Muscle of leg (tissue), 11 donors: ENCODE results near the gene MUS81. TPM values are rescaled to one million over a fixed set of nuclear protein-coding genes. Genes with fewer than 3 reads are reported as not detected.

ENCODE experiments used
- DNase-seq: peaks from one replicate; pipeline ENCODE4 v3.0.0; 2013
- H3K27ac ChIP-seq: one replicate; pipeline ENCODE4 v1.5.1; 2013; ENCODE audit warnings: mild to moderate bottlenecking, low read length, control low read depth
- H3K27me3 ChIP-seq: one replicate; pipeline ENCODE4 v1.6.1; 2013; ENCODE audit warnings: low read length; ENCODE audit not compliant: control insufficient read depth, insufficient read depth
- H3K36me3 ChIP-seq: one replicate; pipeline ENCODE4 v1.6.1; 2013; ENCODE audit warnings: low read length; ENCODE audit not compliant: control insufficient read depth, insufficient read depth
- H3K4me1 ChIP-seq: one replicate; pipeline ENCODE4 v1.6.1; 2013; ENCODE audit warnings: low read length; ENCODE audit not compliant: control insufficient read depth, insufficient read depth
- H3K4me3 ChIP-seq: one replicate; pipeline ENCODE4 v1.5.1; 2013; ENCODE audit warnings: low read length, control low read depth
- H3K9me3 ChIP-seq: replicated peaks from 2 replicates; pipeline ENCODE4 v1.6.1; 2013; ENCODE audit warnings: low read depth, low read length; ENCODE audit not compliant: control insufficient read depth
- WGBS: methylation state at CpG from one replicate; pipeline ENCODE4 v1.1.5; 2013; ENCODE audit warnings: missing lambda C conversion rate; ENCODE audit not compliant: insufficient coverage; 5-methylcytosine and 5-hydroxymethylcytosine counted together
- polyA plus RNA-seq, 8 donors: library from polyadenylated mRNA; unstranded; fragments of 120-200 nt; gene quantifications; one replicate each; pipeline versions ENCODE4 v1.2.1 to v1.2.3, GENCODE V29; 2013; ENCODE audit warnings: inconsistent platforms in 1 of 8, low replicate concordance in 1 of 8; ENCODE audit not compliant: insufficient read length in 8 of 8, insufficient read depth in 1 of 8
- total RNA-seq: library from RNA; stranded (reverse); fragments of 120-200 nt; gene quantifications from one replicate; pipeline ENCODE4 v1.2.4, GENCODE V29; 2013

MUS81 gene
- total and polyA plus RNA-seq, 9 donors = 34.4 to 49.5 (median 46.4) TPM

DNA sequence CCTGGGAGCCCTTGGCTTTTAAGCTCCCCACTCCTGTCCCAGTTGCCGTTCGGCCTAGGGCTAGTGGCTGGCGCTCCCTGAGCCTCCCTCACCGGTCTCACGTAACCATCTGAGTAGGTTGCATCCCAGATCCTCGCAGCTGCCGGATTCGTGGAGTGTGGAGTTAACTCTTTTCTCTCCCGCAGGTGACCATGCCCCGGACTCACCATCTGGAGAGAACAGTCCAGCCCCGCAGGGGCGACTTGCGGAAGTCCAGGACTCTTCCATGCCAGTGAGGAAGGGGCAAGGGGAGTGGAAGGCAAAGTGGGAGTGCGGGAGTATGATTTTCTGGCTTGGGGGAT is 902 bp downstream of the MUS81 start:
- H3K36me3 ChIP-seq = peaks cover 54% of the 10 kb centered on the region
- 4% methylated on average over 9 of the region's 14 CpGs for WGBS
- peak; percentile 49 for DNase-seq

GRCh38 chr11:65861533-65862183 is 1.4 kb downstream of the MUS81 start:
- Histone ChIP-seq H3K4me1 (peaks cover 40% of the 10 kb centered on the region), H3K36me3 (peaks cover 54% of the 10 kb centered on the region), H3K9me3 (no peaks in the 10 kb centered on the region), H3K27me3 (no peaks in the 10 kb centered on the region), H3K4me3 (peak overlapping the region; percentile 95), H3K27ac (no peak overlapping the region)
- 81% methylated on average over 8 of the region's 13 CpGs for WGBS
- peak; percentile 26 for DNase-seq

More for the DNA sequence above, 902 bp downstream of the MUS81 start:
- peaks cover 45% of the 10 kb centered on the region for H3K4me1 ChIP-seq
- H3K9me3 ChIP-seq = no peaks in the 10 kb centered on the region
- peak overlapping the region; percentile 95 for H3K4me3 ChIP-seq
- H3K27me3 ChIP-seq = no peaks in the 10 kb centered on the region
- H3K27ac ChIP-seq = peak overlapping the region; percentile 100

DNA sequence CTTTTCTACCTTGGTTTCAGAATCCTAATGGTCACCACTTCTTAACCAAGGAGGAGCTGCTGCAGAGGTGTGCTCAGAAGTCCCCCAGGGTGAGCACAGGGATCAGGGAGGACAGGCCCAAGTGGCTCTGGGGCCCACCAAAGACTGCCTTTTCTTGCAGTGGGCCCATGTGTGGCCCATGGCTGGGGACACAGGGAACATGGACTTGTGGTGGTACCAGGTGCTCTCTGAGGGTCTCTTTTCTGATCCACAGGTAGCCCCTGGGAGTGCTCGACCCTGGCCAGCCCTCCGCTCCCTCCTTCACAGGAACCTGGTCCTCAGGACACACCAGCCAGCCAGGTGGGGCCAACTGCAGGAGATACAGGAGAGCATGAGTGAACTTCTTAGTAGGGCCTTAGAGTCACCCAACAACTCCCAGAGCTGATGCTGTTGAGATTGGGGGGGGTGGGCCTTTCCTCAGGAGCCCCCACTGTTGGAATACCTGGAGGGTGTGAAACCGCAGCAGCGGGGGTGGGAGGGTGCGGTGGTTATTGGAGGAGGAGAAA is 2.0 kb downstream of the MUS81 start:
- H3K27me3 ChIP-seq = no peaks in the 10 kb centered on the region
- peaks cover 57% of the 10 kb centered on the region for H3K36me3 ChIP-seq
- peak; percentile 18 for DNase-seq
- no peak overlapping the region for H3K27ac ChIP-seq
- no peak overlapping the region for H3K4me3 ChIP-seq
- H3K9me3 ChIP-seq = no peaks in the 10 kb centered on the region
- whole genome bisulfite sequencing = 79% methylated on average over 3 of the region's 5 CpGs
- H3K4me1 ChIP-seq = peaks cover 38% of the 10 kb centered on the region

GRCh38 chr11:65862941-65863888 is 3.0 kb downstream of the MUS81 start:
- no peak overlapping the region for H3K4me3 ChIP-seq
- H3K27me3 ChIP-seq = no peaks in the 10 kb centered on the region
- 77% methylated on average over 15 of the region's 24 CpGs for WGBS
- H3K9me3 ChIP-seq = no peaks in the 10 kb centered on the region
- peaks cover 66% of the 10 kb centered on the region for H3K36me3 ChIP-seq
- peaks cover 38% of the 10 kb centered on the region for H3K4me1 ChIP-seq
- DNase-seq = peak; percentile 49
- no peak overlapping the region for H3K27ac ChIP-seq

GRCh38 chr11:65863889-65864705 is 3.9 kb downstream of the MUS81 start:
- DNase-seq = peak; percentile 6
- H3K27ac ChIP-seq = no peak overlapping the region
- H3K9me3 ChIP-seq = no peaks in the 10 kb centered on the region
- H3K4me1 ChIP-seq = peaks cover 31% of the 10 kb centered on the region
- peaks cover 75% of the 10 kb centered on the region for H3K36me3 ChIP-seq
- H3K27me3 ChIP-seq = no peaks in the 10 kb centered on the region
- 85% methylated on average over 12 of the region's 12 CpGs for WGBS
- no peak overlapping the region for H3K4me3 ChIP-seq

GRCh38 chr11:65864706-65865471 is 4.7 kb downstream of the MUS81 start:
- DNase-seq = peak; percentile 17
- Histone ChIP-seq H3K9me3 (no peaks in the 10 kb centered on the region), H3K27me3 (no peaks in the 10 kb centered on the region), H3K4me1 (peaks cover 23% of the 10 kb centered on the region), H3K36me3 (peaks cover 83% of the 10 kb centered on the region), H3K27ac (no peak overlapping the region), H3K4me3 (no peak overlapping the region)
- WGBS = 82% methylated on average over 17 of the region's 18 CpGs

DNA sequence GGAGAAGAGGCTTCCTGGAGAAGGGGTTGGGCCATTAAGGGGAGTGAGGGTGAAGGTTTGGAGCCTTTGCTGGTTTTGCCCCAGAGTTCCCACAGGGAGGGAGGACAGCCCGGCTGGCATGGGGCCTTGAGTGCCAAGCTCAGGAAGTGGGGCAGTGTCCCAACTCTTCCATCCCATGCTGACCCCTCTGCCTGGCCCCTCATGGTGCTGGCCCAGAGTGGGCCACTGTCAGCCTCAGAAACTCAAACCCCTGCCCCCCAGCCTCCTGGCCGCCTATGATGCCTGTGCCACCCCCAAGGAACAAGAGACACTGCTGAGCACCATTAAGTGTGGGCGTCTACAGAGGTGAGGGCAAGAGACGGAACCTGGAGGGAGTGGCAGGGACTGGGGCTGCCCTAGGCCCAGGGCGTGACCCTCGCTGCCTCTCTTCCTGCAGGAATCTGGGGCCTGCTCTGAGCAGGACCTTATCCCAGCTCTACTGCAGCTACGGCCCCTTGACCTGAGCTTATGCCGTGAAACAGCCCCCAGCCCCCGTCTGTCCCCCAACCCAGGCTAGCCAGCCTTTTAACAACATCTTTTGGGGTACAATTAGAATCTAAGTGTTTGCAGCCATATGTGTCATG is 5.4 kb downstream of the MUS81 start:
- peaks cover 27% of the 10 kb centered on the region for H3K4me1 ChIP-seq
- no peak overlapping the region for H3K27ac ChIP-seq
- peak; percentile 18 for DNase-seq
- H3K27me3 ChIP-seq = no peaks in the 10 kb centered on the region
- no peak overlapping the region for H3K4me3 ChIP-seq
- WGBS = 72% methylated on average over 4 of the region's 9 CpGs
- H3K36me3 ChIP-seq = peaks cover 90% of the 10 kb centered on the region
- H3K9me3 ChIP-seq = no peaks in the 10 kb centered on the region

DNA sequence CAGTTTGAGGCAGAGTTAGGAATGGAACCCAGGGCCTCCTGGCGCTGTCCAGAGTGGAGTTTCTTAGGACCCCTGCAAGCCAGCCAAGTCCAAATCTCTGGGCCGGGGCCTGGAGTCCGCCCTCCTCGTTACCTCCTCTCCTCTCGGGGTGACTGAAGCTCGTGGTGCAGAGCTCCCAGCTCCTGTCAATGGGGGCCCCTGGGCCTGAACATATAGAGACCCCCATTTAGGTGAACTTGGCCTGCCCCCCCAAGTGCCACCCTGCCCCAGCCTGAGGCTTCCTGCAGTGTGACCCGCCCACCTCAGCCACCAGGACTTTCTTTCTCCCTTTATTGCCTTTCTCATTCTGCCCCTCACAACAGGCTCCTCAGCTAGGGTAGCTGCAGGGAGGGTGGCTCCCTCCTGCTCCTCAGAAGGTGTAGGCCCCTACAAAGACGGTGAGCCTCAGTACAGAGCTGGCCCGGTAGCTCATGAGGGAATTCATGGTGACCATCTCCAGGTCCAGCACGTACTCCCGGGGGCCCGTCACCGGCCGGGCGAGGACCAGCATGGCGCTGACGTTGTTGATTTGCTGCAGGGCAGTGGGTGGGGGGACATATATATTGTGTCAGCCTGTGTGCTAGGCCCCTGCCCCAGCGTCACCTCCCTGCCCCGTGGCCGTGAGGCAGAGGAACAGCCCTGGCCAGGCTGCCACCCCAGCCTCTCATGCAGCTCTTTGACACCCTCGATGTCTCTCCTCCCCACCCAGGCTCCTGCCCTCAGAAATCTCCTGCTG is 6.5 kb downstream of the MUS81 start:
- Histone ChIP-seq H3K27me3 (no peaks in the 10 kb centered on the region), H3K27ac (no peak overlapping the region), H3K4me3 (no peak overlapping the region), H3K9me3 (no peaks in the 10 kb centered on the region), H3K36me3 (peaks cover 96% of the 10 kb centered on the region), H3K4me1 (peaks cover 28% of the 10 kb centered on the region)
- DNase-seq = peak; percentile 6
- WGBS = 72% methylated on average over 21 of the region's 21 CpGs
